ENCODE data around the gene EPS8.

The EPS8 gene

DNA sequence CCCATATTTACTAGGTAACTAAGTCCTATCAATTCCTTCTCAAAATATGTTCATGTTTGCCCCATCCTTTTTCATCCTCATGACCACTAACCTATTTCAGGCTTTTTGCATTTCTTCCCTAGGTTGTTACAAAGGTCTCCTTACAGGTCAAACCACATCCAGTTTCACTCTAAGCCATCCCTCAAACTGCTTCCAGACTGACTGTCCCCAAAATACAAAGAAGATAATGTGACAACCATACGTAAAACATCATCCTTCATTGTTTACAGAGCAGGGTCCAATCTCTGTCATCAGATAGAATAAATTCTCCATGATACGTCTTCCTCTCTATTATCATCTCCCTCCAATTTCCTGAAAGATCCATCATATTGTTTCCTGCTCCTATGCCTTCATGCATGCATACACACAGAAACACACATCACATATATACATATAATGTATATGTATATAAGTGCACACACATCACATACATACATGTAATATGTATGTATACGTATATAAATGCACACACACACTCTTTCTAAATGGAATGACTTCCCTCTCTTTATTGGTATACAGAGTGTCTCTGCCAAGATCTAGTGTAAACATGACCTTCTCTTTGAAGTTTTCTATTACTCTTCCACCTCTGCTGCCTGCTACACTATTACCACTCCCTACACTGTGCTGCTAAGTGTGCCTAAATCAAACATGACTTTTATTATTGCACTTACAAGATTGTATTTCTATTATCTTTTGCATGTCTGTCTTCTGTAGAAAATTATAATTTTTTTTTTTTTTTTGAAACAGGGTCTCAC, 30.7 kb upstream of the EPS8 start:
- H3K4me1 ChIP-seq (ENCODE audit: control insufficient read depth, insufficient read depth, low read length, unreplicated experiment), result peaks cover 6% of the 10 kb centered on the region
- no peak overlapping the region for H2AFZ ChIP-seq (ENCODE audit: low read length, unreplicated experiment)
- no peak overlapping the region for H3K27ac ChIP-seq (ENCODE audit: low read depth, low read length)
- H3K27me3 ChIP-seq (ENCODE audit: insufficient read depth, low read length), result no peaks in the 10 kb centered on the region
- H3K36me3 ChIP-seq (ENCODE audit: insufficient read depth, low read length), result no peaks in the 10 kb centered on the region
- H3K4me3 ChIP-seq (ENCODE audit: low read depth, low read length), result no peak overlapping the region
- no peaks in the 10 kb centered on the region for H3K79me2 ChIP-seq (ENCODE audit: control insufficient read depth, insufficient read depth, low read length, unreplicated experiment)

DNA sequence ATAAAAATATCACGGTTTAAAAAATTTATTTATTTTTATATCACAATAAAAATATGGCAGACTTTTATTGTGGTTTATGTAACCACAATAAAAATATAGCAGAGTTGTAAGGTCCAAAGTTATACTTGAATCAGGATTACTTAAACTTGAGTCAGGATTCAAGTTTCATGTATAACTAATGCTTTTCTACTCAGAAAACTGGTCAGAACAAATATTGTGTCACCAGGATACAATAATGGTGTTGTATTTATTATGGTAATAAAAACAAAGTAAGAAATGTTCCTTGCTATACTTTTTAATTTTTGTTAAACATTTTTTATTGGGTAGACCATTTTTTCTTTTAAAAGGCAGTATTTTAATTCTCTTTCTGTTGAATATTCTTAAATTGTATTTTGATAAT, 29.2 kb upstream of the EPS8 start:
- Histone ChIP-seq H3K4me1 (ENCODE audit: control insufficient read depth, insufficient read depth, low read length, unreplicated experiment) (no peaks in the 10 kb centered on the region), H3K79me2 (ENCODE audit: control insufficient read depth, insufficient read depth, low read length, unreplicated experiment) (no peaks in the 10 kb centered on the region), H3K4me3 (ENCODE audit: low read depth, low read length) (no peak overlapping the region), H3K36me3 (ENCODE audit: insufficient read depth, low read length) (no peaks in the 10 kb centered on the region), H2AFZ (ENCODE audit: low read length, unreplicated experiment) (no peak overlapping the region), H3K27ac (ENCODE audit: low read depth, low read length) (no peak overlapping the region), H3K27me3 (ENCODE audit: insufficient read depth, low read length) (no peaks in the 10 kb centered on the region)

DNA sequence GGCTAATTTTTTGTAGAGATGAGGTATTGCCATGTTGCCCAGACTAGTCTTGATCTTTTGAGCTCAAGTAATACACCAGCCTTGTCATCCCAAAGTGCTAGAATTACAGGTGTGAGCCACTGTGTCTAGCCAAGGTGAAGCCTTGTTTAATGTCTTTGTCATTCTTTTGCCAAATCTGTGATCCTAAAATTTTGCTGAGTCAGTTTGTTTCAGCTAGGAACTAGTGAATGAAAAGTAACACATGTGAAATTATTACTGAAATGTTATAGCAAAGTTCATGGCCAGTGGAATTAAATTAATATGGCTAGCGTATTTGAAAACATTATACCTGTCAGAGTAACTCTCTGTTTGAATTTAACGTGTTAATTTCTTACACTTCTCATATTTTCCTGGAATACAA, 26.5 kb upstream of the EPS8 start:
- Histone ChIP-seq H2AFZ (ENCODE audit: low read length, unreplicated experiment) (no peak overlapping the region), H3K79me2 (ENCODE audit: control insufficient read depth, insufficient read depth, low read length, unreplicated experiment) (no peaks in the 10 kb centered on the region), H3K27ac (ENCODE audit: low read depth, low read length) (no peak overlapping the region), H3K36me3 (ENCODE audit: insufficient read depth, low read length) (no peaks in the 10 kb centered on the region), H3K4me3 (ENCODE audit: low read depth, low read length) (no peak overlapping the region), H3K4me1 (ENCODE audit: control insufficient read depth, insufficient read depth, low read length, unreplicated experiment) (no peaks in the 10 kb centered on the region), H3K27me3 (ENCODE audit: insufficient read depth, low read length) (no peaks in the 10 kb centered on the region)

DNA sequence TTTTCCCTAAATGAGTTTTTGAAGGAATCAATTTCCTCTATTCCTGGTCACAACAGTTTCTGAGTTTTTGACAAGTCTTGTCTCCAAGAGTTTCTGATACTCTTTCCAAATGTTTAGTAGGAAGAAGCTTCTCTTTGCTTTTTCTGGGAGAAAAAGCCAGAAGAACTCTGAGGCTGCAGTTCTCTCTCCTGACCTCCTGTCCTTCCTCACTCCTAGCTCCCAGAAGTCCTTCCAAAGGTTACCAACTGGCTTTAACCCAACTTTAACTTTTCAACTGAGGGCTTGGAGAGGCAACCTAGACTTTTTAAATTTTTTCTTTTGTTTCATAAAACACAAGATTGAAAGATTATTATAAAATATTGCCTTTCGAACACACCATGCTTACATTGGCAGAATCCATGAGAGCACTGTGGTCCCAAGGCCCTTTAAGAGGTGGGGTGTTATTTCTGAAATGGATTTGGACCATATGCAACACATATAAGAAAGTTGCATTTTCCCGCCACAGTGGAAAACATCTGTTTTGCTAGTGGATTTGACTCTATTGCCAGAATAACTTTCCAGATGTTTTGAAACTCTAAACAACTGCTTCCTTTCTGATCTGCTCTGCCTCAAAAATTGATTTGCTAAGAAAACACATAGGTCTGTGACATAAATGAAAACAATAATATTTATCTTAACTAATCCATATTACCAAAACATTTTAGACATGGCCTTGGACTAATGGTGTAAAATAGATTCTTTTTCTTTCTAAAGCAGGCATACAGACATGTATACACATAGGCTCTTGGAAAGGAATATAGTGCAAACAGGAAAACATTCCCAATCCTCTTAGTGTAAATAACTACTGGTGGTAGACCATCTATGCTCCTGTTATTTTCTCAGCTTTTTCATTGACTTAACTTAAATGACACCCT, 22.3 kb upstream of the EPS8 start:
- Histone ChIP-seq H3K4me3 (ENCODE audit: low read depth, low read length) (no peak overlapping the region), H2AFZ (ENCODE audit: low read length, unreplicated experiment) (peak overlapping the region; percentile 43)

GRCh38 chr12:15808652-15809051, 19.5 kb upstream of the EPS8 start:
- Histone ChIP-seq H3K27ac (ENCODE audit: low read depth, low read length) (no peak overlapping the region), H3K27me3 (ENCODE audit: insufficient read depth, low read length) (no peaks in the 10 kb centered on the region), H3K79me2 (ENCODE audit: control insufficient read depth, insufficient read depth, low read length, unreplicated experiment) (no peaks in the 10 kb centered on the region), H3K4me3 (ENCODE audit: low read depth, low read length) (peak overlapping the region; percentile 27; the same call in 1 of the 2 replicates), H2AFZ (ENCODE audit: low read length, unreplicated experiment) (peak overlapping the region; percentile 63), H3K4me1 (ENCODE audit: control insufficient read depth, insufficient read depth, low read length, unreplicated experiment) (peaks cover 12% of the 10 kb centered on the region), H3K36me3 (ENCODE audit: insufficient read depth, low read length) (no peaks in the 10 kb centered on the region)

More for the DNA sequence above, 22.3 kb upstream of the EPS8 start:
- no peaks in the 10 kb centered on the region for H3K36me3 ChIP-seq (ENCODE audit: insufficient read depth, low read length)
- no peak overlapping the region for H3K27ac ChIP-seq (ENCODE audit: low read depth, low read length)
- no peaks in the 10 kb centered on the region for H3K79me2 ChIP-seq (ENCODE audit: control insufficient read depth, insufficient read depth, low read length, unreplicated experiment)
- H3K4me1 ChIP-seq (ENCODE audit: control insufficient read depth, insufficient read depth, low read length, unreplicated experiment), result peaks cover 12% of the 10 kb centered on the region
- no peaks in the 10 kb centered on the region for H3K27me3 ChIP-seq (ENCODE audit: insufficient read depth, low read length)

GRCh38 chr12:15808250-15808649, 19.1 kb upstream of the EPS8 start:
- Histone ChIP-seq H3K79me2 (ENCODE audit: control insufficient read depth, insufficient read depth, low read length, unreplicated experiment) (no peaks in the 10 kb centered on the region), H3K4me3 (ENCODE audit: low read depth, low read length) (peak overlapping the region; percentile 27; the same call in 1 of the 2 replicates), H3K36me3 (ENCODE audit: insufficient read depth, low read length) (no peaks in the 10 kb centered on the region), H3K4me1 (ENCODE audit: control insufficient read depth, insufficient read depth, low read length, unreplicated experiment) (peaks cover 12% of the 10 kb centered on the region), H3K27me3 (ENCODE audit: insufficient read depth, low read length) (no peaks in the 10 kb centered on the region), H3K27ac (ENCODE audit: low read depth, low read length) (no peak overlapping the region), H2AFZ (ENCODE audit: low read length, unreplicated experiment) (peak overlapping the region; percentile 63)

DNA sequence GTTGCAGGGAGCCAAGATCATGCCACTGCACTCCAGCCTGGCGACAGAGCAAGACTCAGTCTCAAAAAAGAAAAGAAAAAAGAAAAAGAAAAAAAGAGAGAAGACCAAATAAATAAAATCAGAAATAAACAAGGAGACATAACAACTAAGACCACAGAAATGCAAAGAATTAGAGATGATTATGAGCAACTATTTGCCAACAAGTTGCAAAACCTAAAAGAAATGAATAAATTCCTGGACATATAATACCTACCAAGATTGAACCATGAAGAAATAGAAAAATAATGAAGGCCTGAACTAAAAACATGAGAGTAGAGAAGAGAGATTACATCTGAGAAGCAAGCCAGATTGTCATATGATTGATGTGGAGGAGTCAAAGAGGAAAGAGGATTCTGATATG, 17.6 kb upstream of the EPS8 start:
- H3K79me2 ChIP-seq (ENCODE audit: control insufficient read depth, insufficient read depth, low read length, unreplicated experiment), result no peaks in the 10 kb centered on the region
- peaks cover 12% of the 10 kb centered on the region for H3K4me1 ChIP-seq (ENCODE audit: control insufficient read depth, insufficient read depth, low read length, unreplicated experiment)
- no peak overlapping the region for H3K4me3 ChIP-seq (ENCODE audit: low read depth, low read length)
- H2AFZ ChIP-seq (ENCODE audit: low read length, unreplicated experiment), result no peak overlapping the region
- no peaks in the 10 kb centered on the region for H3K27me3 ChIP-seq (ENCODE audit: insufficient read depth, low read length)
- H3K27ac ChIP-seq (ENCODE audit: low read depth, low read length), result no peak overlapping the region
- no peaks in the 10 kb centered on the region for H3K36me3 ChIP-seq (ENCODE audit: insufficient read depth, low read length)

DNA sequence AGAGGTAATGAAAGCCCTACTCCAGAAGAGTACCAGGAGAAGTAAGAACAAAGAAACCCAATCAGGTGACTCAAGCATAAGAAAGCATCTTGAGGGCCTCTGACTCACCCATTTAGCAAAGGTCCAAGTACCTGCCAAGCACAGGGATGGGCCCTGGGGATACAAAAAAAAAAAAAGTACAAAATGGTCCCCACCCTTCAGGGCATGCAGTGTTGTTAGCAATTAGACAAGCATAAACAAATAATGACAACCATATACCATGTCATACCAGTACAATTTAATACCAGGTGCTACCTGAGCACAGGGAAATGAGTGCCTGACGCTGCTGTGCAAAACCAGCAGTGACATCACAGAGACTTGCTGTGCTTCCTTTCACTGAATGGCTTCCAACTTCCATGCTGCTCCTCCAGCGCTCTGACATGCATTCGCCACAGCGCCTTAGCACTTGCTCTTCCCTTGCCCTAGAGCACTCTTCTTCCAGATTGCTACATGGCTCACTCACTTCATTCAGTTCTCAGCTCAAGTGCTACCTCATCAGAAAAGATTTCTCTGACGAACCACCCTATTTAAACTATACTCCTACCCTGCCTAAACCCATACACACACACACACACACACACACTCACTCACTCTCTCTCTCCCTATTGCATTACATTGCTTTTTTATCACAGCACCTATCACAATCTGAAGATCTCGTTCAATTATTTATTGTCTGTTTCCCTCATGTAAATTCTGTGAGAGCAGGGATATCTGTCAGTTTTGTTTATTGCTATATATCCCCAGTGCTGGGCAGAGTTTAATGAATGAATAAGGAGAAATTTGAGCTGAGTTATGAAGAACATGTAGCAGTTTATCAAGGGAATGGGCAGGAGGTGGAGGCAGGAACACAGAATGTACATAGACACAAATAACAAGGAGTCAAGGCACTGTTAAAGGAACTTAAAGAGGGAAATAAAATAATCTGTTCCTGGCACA, 12.9 kb upstream of the EPS8 start:
- no peaks in the 10 kb centered on the region for H3K79me2 ChIP-seq (ENCODE audit: control insufficient read depth, insufficient read depth, low read length, unreplicated experiment)
- no peak overlapping the region for H3K4me3 ChIP-seq (ENCODE audit: low read depth, low read length)
- peaks cover 22% of the 10 kb centered on the region for H3K4me1 ChIP-seq (ENCODE audit: control insufficient read depth, insufficient read depth, low read length, unreplicated experiment)
- no peaks in the 10 kb centered on the region for H3K27me3 ChIP-seq (ENCODE audit: insufficient read depth, low read length)
- H2AFZ ChIP-seq (ENCODE audit: low read length, unreplicated experiment), result no peak overlapping the region
- H3K36me3 ChIP-seq (ENCODE audit: insufficient read depth, low read length), result no peaks in the 10 kb centered on the region
- H3K27ac ChIP-seq (ENCODE audit: low read depth, low read length), result no peak overlapping the region

GRCh38 chr12:15800278-15800677, 11.1 kb upstream of the EPS8 start:
- Histone ChIP-seq H3K36me3 (ENCODE audit: insufficient read depth, low read length) (no peaks in the 10 kb centered on the region), H3K4me1 (ENCODE audit: control insufficient read depth, insufficient read depth, low read length, unreplicated experiment) (peaks cover 27% of the 10 kb centered on the region), H3K27ac (ENCODE audit: low read depth, low read length) (no peak overlapping the region), H2AFZ (ENCODE audit: low read length, unreplicated experiment) (peak overlapping the region; percentile 42), H3K79me2 (ENCODE audit: control insufficient read depth, insufficient read depth, low read length, unreplicated experiment) (no peaks in the 10 kb centered on the region), H3K4me3 (ENCODE audit: low read depth, low read length) (no peak overlapping the region), H3K27me3 (ENCODE audit: insufficient read depth, low read length) (no peaks in the 10 kb centered on the region)

DNA sequence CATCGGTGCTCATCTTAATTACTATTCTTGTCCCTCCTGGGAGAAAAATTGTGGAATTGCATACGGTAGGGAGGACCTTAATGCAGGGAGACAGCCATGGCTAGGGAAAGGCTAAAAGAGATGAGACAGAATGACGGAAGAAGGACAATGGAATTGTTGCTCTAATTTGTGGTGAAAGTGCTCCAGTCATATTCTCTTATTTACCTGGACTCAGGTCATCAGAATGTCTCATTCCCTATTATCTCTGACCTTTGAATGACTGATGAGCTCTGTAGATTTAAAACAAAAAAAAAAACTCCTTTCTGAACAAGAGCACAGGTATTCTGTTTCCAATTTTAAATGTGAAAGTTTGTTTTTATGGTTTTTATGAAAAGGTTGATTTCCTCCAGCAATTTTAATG, 8.6 kb upstream of the EPS8 start:
- Histone ChIP-seq H3K4me1 (ENCODE audit: control insufficient read depth, insufficient read depth, low read length, unreplicated experiment) (peaks cover 27% of the 10 kb centered on the region), H2AFZ (ENCODE audit: low read length, unreplicated experiment) (peak overlapping the region; percentile 15), H3K79me2 (ENCODE audit: control insufficient read depth, insufficient read depth, low read length, unreplicated experiment) (no peaks in the 10 kb centered on the region)

More for the DNA sequence above, 8.6 kb upstream of the EPS8 start:
- H3K27ac ChIP-seq (ENCODE audit: low read depth, low read length), result no peak overlapping the region
- no peak overlapping the region for H3K4me3 ChIP-seq (ENCODE audit: low read depth, low read length)
- no peaks in the 10 kb centered on the region for H3K27me3 ChIP-seq (ENCODE audit: insufficient read depth, low read length)
- H3K36me3 ChIP-seq (ENCODE audit: insufficient read depth, low read length), result no peaks in the 10 kb centered on the region
